Measurements from ENCODE around the gene VSIG4.

VSIG4 gene

GRCh38 chrX:66023385-66024091, 16.3 kb downstream of the VSIG4 start:
- DNase-seq: no peak

- no peak for DNase-seq
Measured at GRCh38 chrX:66022632-66023384, 17.1 kb downstream of the VSIG4 start.

GRCh38 chrX:66021765-66022631, 17.9 kb downstream of the VSIG4 start:
- DNase-seq: no peak

GRCh38 chrX:66021401-66021764, 18.5 kb downstream of the VSIG4 start:
- DNase-seq: no peak

- DNase-seq: no peak
Measured at GRCh38 chrX:66020631-66021334, 19.1 kb downstream of the VSIG4 start.

- no peak for DNase-seq
Measured at GRCh38 chrX:66019974-66020373, 19.9 kb downstream of the VSIG4 start.

- no peak for DNase-seq
Measured at GRCh38 chrX:66019310-66019652, 20.6 kb downstream of the VSIG4 start.

GRCh38 chrX:66018585-66019309, 21.1 kb downstream of the VSIG4 start:
- no peak for DNase-seq

GRCh38 chrX:66017659-66018170, 22.2 kb downstream of the VSIG4 start:
- DNase-seq: no peak

- DNase-seq: no peak
Measured at GRCh38 chrX:66016905-66017658, 22.8 kb downstream of the VSIG4 start.

GRCh38 chrX:66015900-66016689, 23.8 kb downstream of the VSIG4 start:
- no peak for DNase-seq

GRCh38 chrX:66015152-66015831, 24.6 kb downstream of the VSIG4 start:
- no peak for DNase-seq

- DNase-seq: no peak
Measured at GRCh38 chrX:66014556-66014955, 25.3 kb downstream of the VSIG4 start.

GRCh38 chrX:66014084-66014483, 25.8 kb downstream of the VSIG4 start:
- no peak for DNase-seq

- no peak for DNase-seq
Measured at GRCh38 chrX:66013194-66013816, 26.6 kb downstream of the VSIG4 start.

- no peak for DNase-seq
Measured at GRCh38 chrX:66012094-66012534, 27.8 kb downstream of the VSIG4 start.

- no peak for DNase-seq
Measured at GRCh38 chrX:66009231-66009845, 30.5 kb downstream of the VSIG4 start.

GRCh38 chrX:66008328-66008970, 31.4 kb downstream of the VSIG4 start:
- no peak for DNase-seq
